GM18520 (cell line): ENCODE measurements around the gene STK40.

Experiments used
- ATAC-seq: cut with Tn5 transposase; IDR thresholded peaks from one replicate; pipeline ENCODE4 v1.9.1; 2021; ENCODE audit not compliant: unreplicated experiment

Gene STK40

DNA sequence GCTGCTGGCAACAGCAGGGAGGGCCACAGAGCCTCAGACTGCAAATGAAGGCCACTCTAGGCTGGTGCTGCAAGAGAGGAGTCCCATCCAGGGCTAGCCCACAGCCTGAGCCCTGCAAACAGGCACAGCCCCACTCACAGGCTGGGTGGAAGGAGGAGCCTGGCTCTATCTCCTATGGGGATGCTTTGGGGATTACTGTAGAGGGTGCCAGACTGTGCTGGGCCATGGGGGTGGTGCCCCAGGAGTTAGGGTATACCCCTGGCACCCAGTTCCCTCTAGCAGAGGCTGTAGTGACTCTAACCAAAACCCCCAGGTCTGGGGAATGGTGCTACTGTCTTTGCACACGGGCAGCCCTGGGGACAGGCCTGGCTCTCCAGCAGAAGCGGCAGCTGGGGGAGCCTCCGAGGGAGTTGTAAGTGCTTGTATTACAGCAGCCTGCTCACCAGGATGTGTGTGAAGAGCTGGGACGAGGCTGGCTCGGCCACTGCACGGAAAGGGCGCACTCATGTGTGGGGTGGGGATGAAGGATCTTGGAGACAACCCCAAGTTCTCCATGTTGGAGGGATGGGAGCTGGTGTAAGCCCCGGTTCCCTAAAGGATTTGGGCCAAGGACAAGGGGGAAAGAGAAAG, 38.9 kb downstream of the STK40 start:
- no peak for ATAC-seq

DNA sequence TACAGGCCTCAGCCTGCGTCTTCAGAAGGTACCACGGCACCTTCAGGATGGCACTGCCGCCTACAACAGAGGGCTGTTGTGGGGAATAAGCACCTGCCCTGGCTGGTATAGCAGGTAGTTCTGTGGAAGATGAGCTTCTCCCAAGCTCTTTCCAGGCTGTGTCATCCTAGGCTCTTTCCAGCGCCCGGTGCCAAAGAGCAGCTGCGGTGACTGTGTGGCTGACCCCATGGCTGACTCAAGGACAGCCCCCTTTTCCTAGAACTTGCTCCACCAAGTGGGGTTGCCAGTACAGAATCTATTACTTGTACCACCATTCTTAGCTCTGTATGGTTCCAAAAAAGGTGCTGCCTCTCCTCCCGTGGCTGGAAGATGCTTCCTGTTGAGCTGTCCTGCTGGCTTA, 40.4 kb downstream of the STK40 start:
- ATAC-seq, result no peak

GRCh38 chr1:36344395-36344680, 41.4 kb downstream of the STK40 start:
- ATAC-seq, result no peak

GRCh38 chr1:36343651-36344394, 41.9 kb downstream of the STK40 start:
- ATAC-seq, result no peak

GRCh38 chr1:36342426-36343185, 43.1 kb downstream of the STK40 start:
- no peak for ATAC-seq

GRCh38 chr1:36341626-36342320, 44.0 kb downstream of the STK40 start:
- ATAC-seq, result no peak

DNA sequence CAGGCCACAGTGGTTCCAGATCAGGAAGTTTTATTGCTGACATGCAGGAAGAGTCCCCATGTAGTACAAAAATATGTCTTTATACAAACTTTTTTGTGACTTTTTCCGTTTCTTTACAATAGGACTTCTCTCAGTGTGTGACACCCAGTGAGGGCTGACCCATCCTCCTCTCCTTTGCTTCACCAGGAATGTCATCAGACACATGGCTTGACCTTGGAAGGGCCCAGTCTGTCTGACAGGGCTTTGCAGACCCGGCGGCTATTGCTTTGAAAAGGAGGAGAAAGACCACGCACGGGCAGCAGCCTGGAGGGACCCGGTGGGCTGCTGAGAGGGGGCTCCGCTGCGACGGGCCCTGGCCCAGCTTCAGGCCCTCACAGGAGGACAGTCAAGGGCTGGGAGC, 46.1 kb downstream of the STK40 start:
- no peak for ATAC-seq

- ATAC-seq, result no peak
Measured at GRCh38 chr1:36339215-36339614, 46.5 kb downstream of the STK40 start.

DNA sequence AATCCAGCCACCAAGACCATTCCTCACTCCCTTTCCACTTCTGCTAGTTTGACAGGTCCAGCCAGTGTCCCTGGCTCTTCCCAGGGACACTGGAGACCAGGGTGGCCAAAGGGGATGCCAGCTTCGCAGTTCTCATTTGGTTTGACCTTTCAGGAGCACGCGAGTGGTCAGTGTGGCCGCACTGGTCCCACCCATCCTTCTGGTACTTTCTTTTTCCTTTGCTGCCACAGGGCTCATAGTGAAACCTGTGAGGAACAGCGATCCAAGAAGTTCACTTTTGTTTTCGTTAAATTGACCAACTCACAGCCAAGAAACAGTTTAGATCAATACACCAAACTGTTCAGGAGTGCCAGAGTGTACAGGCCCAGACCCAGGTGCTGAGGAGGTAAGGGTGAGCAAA, 47.9 kb downstream of the STK40 start:
- no peak for ATAC-seq

GRCh38 chr1:36330940-36331339, 54.8 kb downstream of the STK40 start:
- no peak for ATAC-seq

GRCh38 chr1:36329817-36330216, 55.9 kb downstream of the STK40 start:
- no peak for ATAC-seq

- no peak for ATAC-seq
Measured at GRCh38 chr1:36328713-36329112, 57.0 kb downstream of the STK40 start.

- no peak for ATAC-seq
Measured at GRCh38 chr1:36328088-36328480, 57.6 kb downstream of the STK40 start.

DNA sequence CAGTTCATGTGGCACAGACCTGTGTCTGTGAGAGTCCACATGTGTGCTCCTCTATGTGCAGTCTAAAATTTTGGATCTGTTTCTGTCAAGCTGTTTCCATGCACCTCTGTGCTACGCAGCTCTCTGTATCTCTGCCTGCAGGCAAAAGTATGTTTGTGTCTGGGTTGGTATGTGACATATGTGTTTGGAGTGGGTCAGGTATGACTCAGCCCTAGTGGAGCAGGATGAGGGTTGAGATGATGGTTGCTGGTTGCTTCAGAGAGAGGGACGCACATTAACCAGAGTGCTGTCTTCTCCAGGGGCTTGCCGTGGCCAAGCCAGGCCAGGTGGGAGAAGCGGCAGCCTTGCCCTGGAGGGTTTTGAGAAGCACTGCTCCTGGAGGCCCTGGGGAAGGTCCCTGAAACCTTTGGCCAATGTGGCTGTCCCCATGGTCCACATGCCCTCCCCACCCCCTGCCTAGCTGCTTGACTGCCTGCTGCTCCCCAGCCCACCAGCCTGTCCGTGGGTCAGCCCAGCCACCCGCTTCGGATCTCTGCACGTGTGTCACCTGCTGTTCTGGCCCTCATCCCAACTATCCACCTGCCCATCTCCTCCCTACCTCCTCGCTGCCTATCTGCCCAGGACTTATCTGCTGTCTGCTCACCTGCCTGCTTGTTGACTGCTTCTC, 58.2 kb downstream of the STK40 start:
- no peak for ATAC-seq

GRCh38 chr1:36326499-36326898, 59.2 kb downstream of the STK40 start:
- no peak for ATAC-seq

DNA sequence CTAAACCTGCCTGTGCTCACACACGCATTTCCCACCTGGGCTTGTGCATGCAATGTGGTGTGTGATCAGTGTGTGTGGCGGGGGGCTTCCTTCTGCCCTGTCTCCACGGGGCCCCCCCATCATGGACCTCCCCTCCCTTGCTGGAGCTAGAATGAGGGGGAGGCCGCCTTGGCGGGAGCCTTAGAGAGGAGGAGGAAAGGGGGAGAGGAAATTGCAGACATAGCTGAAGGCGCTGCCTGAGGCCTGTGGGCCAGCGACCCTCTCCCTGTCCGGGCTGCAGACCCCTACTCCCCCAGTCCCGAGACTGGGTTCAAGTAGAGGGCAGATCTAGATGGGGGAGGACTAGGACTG, 61.4 kb downstream of the STK40 start:
- no peak for ATAC-seq

DNA sequence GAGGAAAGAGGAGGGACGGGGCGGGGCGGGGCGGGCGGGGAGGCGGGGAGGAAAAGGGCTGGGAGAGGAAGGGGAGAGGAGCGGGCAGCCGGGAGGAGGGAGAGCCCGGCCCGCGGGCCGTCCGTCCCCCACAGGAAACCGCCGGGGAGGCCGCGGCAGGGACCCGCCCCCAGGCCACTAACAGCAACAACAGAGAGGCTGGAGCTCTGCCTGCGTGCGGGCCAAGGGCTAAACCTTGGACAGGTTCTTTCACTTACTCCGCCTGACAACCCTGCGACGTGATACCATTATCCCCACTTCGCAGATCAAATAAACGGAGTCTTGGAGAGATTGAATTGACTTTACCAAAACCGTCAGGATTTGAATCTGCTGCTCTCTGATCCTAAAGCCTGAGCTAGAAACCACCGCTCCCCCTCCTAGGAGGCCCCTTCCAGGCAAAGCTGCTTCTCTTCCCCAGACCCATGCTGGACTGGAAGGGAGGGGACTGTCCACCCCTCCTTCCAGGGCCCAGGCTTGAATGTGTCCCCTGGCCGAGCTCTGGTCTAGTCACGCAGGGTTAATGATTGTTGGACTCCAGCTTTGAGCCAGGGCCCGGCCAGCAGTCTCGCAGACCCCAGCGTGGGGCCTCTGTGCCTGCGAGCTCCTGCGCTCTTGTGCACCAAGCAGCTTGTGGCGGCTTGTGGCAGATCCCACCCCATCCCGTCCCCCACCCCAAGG, 61.9 kb downstream of the STK40 start, which contains the start of gene EVA1B:
Gene EVA1B, minus strand, starts transcription at position 10 of the 717 bp plus-strand sequence. CDS start 608 bp downstream, outside the sequence.
- no peak for ATAC-seq

DNA sequence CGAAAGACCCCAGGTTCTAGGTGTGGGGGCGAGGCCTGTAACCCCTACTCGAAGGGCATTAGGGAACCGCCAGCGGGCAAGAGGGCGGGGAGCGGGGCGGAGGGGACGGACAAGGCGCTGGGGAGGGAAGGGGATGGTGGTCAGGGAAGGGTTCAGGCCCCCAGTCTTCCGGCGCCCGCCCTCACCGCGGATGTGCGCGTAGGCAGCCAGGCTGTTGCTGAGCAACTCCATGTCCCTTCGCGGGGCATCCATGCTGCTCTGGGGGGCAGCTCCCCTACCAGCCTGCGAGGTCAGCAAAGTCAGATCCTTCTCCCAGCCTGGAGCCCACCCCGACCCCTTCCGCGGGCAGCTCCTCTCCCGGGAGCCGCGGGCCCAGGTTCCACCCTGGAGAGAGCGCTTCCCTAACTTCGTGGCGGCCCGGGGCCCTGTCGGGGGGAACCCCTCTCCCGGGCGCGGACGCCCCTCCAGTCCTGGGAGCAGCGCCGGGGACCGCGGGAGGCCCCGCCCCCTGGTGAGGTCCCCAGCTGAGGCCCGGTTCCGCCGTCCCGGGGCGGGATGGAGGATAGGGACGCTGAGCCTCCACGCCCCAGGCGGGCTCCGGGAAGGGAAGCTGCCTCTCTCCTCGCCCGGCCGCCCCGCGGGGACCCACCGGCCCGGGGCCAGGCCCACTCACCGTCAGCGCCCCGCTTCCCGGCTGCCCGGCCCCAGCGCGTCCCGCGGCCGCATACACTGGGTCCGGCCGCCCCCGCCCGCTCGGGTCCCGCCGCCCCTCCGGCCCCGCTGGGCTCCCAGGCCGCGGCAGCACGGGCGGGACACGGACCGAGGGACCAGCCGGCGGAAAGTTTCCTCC, 62.7 kb downstream of the STK40 start:
- ATAC-seq, result no peak

GRCh38 chr1:36322041-36322785, 63.5 kb downstream of the STK40 start:
- no peak for ATAC-seq
